ENCODE data around the gene WWC2.

- TF ChIP-seq, protein P1, sequence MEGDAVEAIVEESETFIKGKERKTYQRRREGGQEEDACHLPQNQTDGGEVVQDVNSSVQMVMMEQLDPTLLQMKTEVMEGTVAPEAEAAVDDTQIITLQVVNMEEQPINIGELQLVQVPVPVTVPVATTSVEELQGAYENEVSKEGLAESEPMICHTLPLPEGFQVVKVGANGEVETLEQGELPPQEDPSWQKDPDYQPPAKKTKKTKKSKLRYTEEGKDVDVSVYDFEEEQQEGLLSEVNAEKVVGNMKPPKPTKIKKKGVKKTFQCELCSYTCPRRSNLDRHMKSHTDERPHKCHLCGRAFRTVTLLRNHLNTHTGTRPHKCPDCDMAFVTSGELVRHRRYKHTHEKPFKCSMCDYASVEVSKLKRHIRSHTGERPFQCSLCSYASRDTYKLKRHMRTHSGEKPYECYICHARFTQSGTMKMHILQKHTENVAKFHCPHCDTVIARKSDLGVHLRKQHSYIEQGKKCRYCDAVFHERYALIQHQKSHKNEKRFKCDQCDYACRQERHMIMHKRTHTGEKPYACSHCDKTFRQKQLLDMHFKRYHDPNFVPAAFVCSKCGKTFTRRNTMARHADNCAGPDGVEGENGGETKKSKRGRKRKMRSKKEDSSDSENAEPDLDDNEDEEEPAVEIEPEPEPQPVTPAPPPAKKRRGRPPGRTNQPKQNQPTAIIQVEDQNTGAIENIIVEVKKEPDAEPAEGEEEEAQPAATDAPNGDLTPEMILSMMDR (tag by site-specific recombination; IDR thresholded peaks at IDR 0.05): no peak
- TF ChIP-seq HOXD13 (CRISPR knock-in tag; IDR thresholded peaks at IDR 0.05; ENCODE audit: borderline replicate concordance) (no peak), ZBTB8A (tag by site-specific recombination; IDR thresholded peaks at IDR 0.05) (no peak), ZNF501 (tag by site-specific recombination; IDR thresholded peaks at IDR 0.05) (no peak), ATF2 (tag by site-specific recombination; IDR thresholded peaks at IDR 0.05; ENCODE audit: low read depth) (no peak), ZBTB20 (tag by site-specific recombination; IDR thresholded peaks at IDR 0.05) (no peak), ZNF311 (tag by site-specific recombination; IDR thresholded peaks at IDR 0.05; ENCODE audit: borderline replicate concordance) (no peak), ZNF423 (tag by site-specific recombination; IDR thresholded peaks at IDR 0.05) (no peak), ZNF488 (tag by site-specific recombination; IDR thresholded peaks at IDR 0.05) (no peak)
- TF ChIP-seq, protein P2, sequence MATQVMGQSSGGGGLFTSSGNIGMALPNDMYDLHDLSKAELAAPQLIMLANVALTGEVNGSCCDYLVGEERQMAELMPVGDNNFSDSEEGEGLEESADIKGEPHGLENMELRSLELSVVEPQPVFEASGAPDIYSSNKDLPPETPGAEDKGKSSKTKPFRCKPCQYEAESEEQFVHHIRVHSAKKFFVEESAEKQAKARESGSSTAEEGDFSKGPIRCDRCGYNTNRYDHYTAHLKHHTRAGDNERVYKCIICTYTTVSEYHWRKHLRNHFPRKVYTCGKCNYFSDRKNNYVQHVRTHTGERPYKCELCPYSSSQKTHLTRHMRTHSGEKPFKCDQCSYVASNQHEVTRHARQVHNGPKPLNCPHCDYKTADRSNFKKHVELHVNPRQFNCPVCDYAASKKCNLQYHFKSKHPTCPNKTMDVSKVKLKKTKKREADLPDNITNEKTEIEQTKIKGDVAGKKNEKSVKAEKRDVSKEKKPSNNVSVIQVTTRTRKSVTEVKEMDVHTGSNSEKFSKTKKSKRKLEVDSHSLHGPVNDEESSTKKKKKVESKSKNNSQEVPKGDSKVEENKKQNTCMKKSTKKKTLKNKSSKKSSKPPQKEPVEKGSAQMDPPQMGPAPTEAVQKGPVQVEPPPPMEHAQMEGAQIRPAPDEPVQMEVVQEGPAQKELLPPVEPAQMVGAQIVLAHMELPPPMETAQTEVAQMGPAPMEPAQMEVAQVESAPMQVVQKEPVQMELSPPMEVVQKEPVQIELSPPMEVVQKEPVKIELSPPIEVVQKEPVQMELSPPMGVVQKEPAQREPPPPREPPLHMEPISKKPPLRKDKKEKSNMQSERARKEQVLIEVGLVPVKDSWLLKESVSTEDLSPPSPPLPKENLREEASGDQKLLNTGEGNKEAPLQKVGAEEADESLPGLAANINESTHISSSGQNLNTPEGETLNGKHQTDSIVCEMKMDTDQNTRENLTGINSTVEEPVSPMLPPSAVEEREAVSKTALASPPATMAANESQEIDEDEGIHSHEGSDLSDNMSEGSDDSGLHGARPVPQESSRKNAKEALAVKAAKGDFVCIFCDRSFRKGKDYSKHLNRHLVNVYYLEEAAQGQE (tag by site-specific recombination; IDR thresholded peaks at IDR 0.05): no peak
Observed at GRCh38 chr4:183333202-183333601, 234.1 kb downstream of the WWC2 start.
